Vagina (tissue), 2 donors: ENCODE data around the gene HCFC1R1. TPM values are rescaled to one million over a fixed set of nuclear protein-coding genes. Genes with fewer than 3 reads are reported as not detected.

ENCODE experiments used
- DNase-seq, 2 donors: peaks; one replicate each; pipeline ENCODE4 v3.0.0-alpha.2; 2017; ENCODE audit errors: extremely low spot score in 2 of 2
- H3K27ac ChIP-seq: fragments of 200-600 bp; sonication (generic); one replicate; pipeline ENCODE4 v1.5.1; 2019
- H3K27me3 ChIP-seq: fragments of 200-600 bp; sonication (generic); one replicate; pipeline ENCODE4 v1.5.1; 2019
- H3K36me3 ChIP-seq, 2 donors: fragments of 200-600 bp; sonication (generic); one replicate each; pipeline ENCODE4 v1.5.1; 2017 to 2019
- H3K4me1 ChIP-seq: fragments of 200-600 bp; sonication (generic); one replicate; pipeline ENCODE4 v1.5.1; 2019
- H3K4me3 ChIP-seq, 2 donors: fragments of 200-600 bp; sonication (generic); 1 replicate in 1 of 2; 2 replicates in 1 of 2; pipeline ENCODE4 v1.5.1; 2016 to 2019
- H3K9me3 ChIP-seq: fragments of 200-600 bp; sonication (generic); one replicate; pipeline ENCODE4 v1.5.1; 2019
- CTCF ChIP-seq, 3 experiments: fragments of 450-650 bp in 2 of 3; fragments of 200-600 bp in 1 of 3; sonication (generic) in 1 of 3; IDR thresholded peaks; one replicate each; pipeline ENCODE4 v1.5.1; 2017 to 2019; ENCODE audit warnings: antibody characterized with exemption in 3 of 3, mild to moderate bottlenecking in 2 of 3, moderate library complexity in 2 of 3
- POLR2A ChIP-seq, 2 donors: fragments of 450-650 bp; IDR thresholded peaks; one replicate each; pipeline ENCODE4 v1.6.1; 2017; ENCODE audit warnings: antibody characterized with exemption in 2 of 2, mild to moderate bottlenecking in 2 of 2, moderate library complexity in 2 of 2
- POLR2AphosphoS5 ChIP-seq, 2 donors: sonication (generic); formaldehyde crosslinking; IDR thresholded peaks; one replicate each; pipeline ENCODE4 v1.9.0; 2017; ENCODE audit warnings: antibody characterized with exemption in 2 of 2, mild to moderate bottlenecking in 2 of 2, low read depth in 1 of 2; ENCODE audit not compliant: insufficient read depth in 1 of 2
- intact Hi-C: fragments of 100-400 bp; cut with DNase I; formaldehyde crosslinking; loops from one replicate; pipeline ENCODE4 v1.15.1; 2023
- total RNA-seq: library from RNA; depleted of rRNA; stranded (reverse); fragments of >200 nt; gene quantifications from one replicate; pipeline ENCODE4 v1.2.3, GENCODE V29; 2016

Gene HCFC1R1
- total RNA-seq, 1 donor from 2014 or later, result 39.0 TPM

- H3K4me3 ChIP-seq, result peak overlapping the region in 1 of 2 donors; percentile 34
- H3K9me3 ChIP-seq, result no peaks in the 10 kb centered on the region
- H3K4me1 ChIP-seq, result peaks cover 8% of the 10 kb centered on the region
- DNase-seq, result peak in 1 of 2 donors; percentile 95
- H3K36me3 ChIP-seq, result no peaks in the 10 kb centered on the region
- intact Hi-C loops, result no loop called here
- TF ChIP-seq POLR2A (IDR thresholded peaks at IDR 0.05) (no peak), CTCF (IDR thresholded peaks at IDR 0.05) (peak; percentile 17 to 68 (median 62)), POLR2AphosphoS5 (IDR thresholded peaks at IDR 0.05; ENCODE audit: insufficient read depth in 1 of 2, low read depth in 1 of 2) (peak; percentile 53 to 74)
- no peak overlapping the region for H3K27ac ChIP-seq
- H3K27me3 ChIP-seq, result no peaks in the 10 kb centered on the region
Observed at GRCh38 chr16:3003582-3004270, 20.0 kb downstream of the HCFC1R1 start.

GRCh38 chr16:3001316-3001715, 22.4 kb downstream of the HCFC1R1 start:
- H3K36me3 ChIP-seq, result no peaks in the 10 kb centered on the region
- no peak overlapping the region for H3K27ac ChIP-seq
- H3K27me3 ChIP-seq, result no peaks in the 10 kb centered on the region
- intact Hi-C loops, result no loop called here
- no peak for DNase-seq
- no peak overlapping the region for H3K4me3 ChIP-seq
- TF ChIP-seq POLR2AphosphoS5 (IDR thresholded peaks at IDR 0.05; ENCODE audit: insufficient read depth in 1 of 2, low read depth in 1 of 2) (no peak), POLR2A (IDR thresholded peaks at IDR 0.05) (no peak), CTCF (IDR thresholded peaks at IDR 0.05) (no peak)
- no peaks in the 10 kb centered on the region for H3K9me3 ChIP-seq
- peaks cover 5% of the 10 kb centered on the region for H3K4me1 ChIP-seq

- Histone ChIP-seq H3K9me3 (no peaks in the 10 kb centered on the region), H3K36me3 (no peaks in the 10 kb centered on the region), H3K4me3 (no peak overlapping the region), H3K27me3 (no peaks in the 10 kb centered on the region), H3K4me1 (peaks cover 5% of the 10 kb centered on the region), H3K27ac (no peak overlapping the region)
- TF ChIP-seq CTCF (IDR thresholded peaks at IDR 0.05) (no peak), POLR2A (IDR thresholded peaks at IDR 0.05) (no peak), POLR2AphosphoS5 (IDR thresholded peaks at IDR 0.05; ENCODE audit: insufficient read depth in 1 of 2, low read depth in 1 of 2) (no peak)
- intact Hi-C loops, result no loop called here
- no peak for DNase-seq
Observed at GRCh38 chr16:3000540-3000939, 23.2 kb downstream of the HCFC1R1 start.

GRCh38 chr16:2999929-3000328, 23.8 kb downstream of the HCFC1R1 start:
- Histone ChIP-seq H3K4me3 (no peak overlapping the region), H3K9me3 (no peaks in the 10 kb centered on the region), H3K27ac (no peak overlapping the region), H3K4me1 (peaks cover 3% of the 10 kb centered on the region), H3K36me3 (no peaks in the 10 kb centered on the region), H3K27me3 (no peaks in the 10 kb centered on the region)
- no peak for DNase-seq
- TF ChIP-seq POLR2A (IDR thresholded peaks at IDR 0.05) (no peak), POLR2AphosphoS5 (IDR thresholded peaks at IDR 0.05; ENCODE audit: insufficient read depth in 1 of 2, low read depth in 1 of 2) (no peak), CTCF (IDR thresholded peaks at IDR 0.05) (no peak)
- intact Hi-C loops, result no loop called here

- Histone ChIP-seq H3K27ac (no peak overlapping the region), H3K36me3 (no peaks in the 10 kb centered on the region), H3K4me1 (peaks cover 8% of the 10 kb centered on the region), H3K27me3 (no peaks in the 10 kb centered on the region), H3K9me3 (no peaks in the 10 kb centered on the region), H3K4me3 (no peak overlapping the region)
- no peak for TF ChIP-seq POLR2A (IDR thresholded peaks at IDR 0.05)
- intact Hi-C loops, result no loop called here
- DNase-seq, result no peak
Observed at GRCh38 chr16:2996298-2996697, 27.4 kb downstream of the HCFC1R1 start.
